NT2/D1 (cell line): ENCODE measurements around the gene RAB24.

Experiments
- SUZ12 ChIP-seq: IDR thresholded peaks from 2 replicates; pipeline ENCODE4 v1.6.1; 2011; ENCODE audit not compliant: insufficient read length, insufficient read depth; ENCODE audit errors: extremely low read depth
- YY1 ChIP-seq: IDR thresholded peaks from 2 replicates; pipeline ENCODE4 v1.6.1; 2011; ENCODE audit not compliant: insufficient read length, insufficient read depth

DNA sequence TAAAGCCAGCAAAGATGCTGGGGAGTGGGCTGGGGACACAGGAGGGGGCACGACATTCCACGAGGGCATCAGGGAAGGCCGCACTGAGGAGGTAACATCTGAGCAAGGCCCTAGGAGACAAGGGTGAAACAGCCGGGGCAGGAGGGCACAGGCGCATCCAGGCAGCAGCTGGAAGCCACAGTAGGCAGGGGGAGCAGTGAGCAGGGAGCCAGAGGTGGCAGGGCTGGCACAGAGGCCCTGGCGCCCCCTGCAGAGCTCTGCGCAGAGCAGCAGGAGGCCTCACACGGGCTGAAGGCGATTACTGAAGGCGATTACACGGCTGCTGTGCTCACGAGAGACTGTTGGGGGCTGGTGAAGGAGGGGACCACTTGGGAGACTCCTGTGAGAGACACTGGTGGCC is 32.6 kb upstream of the RAB24 start:
- TF ChIP-seq SUZ12: no peak
- TF ChIP-seq YY1: no peak
